Naive B cell (primary cell): ENCODE data around the gene STAM. TPM values are rescaled to one million over a fixed set of nuclear protein-coding genes. Genes with fewer than 3 reads are reported as not detected.
A peak's percentile ranks its signal among the peaks of the same experiment; 100 is the strongest.

Source experiments
- ATAC-seq, 2 donors: fragments of 150-1000 bp; cut with Tn5 transposase; 2 replicates each; pipeline ENCODE4 v1.10.0; 2021; ENCODE audit warnings: low read depth in 2 of 2, mild to moderate bottlenecking in 2 of 2, moderate library complexity in 2 of 2
- DNase-seq: peaks from one replicate; pipeline ENCODE4 v3.0.0; 2022
- H3K27ac Mint-ChIP-seq, 6 donors: one replicate each; pipeline ENCODE4 v1.8.0; 2020 to 2022; ENCODE audit warnings: mild to moderate bottlenecking in 6 of 6, mixed read lengths in 6 of 6, moderate library complexity in 5 of 6, inconsistent platforms in 2 of 6
- H3K27me3 Mint-ChIP-seq, 3 donors: one replicate each; pipeline ENCODE4 v1.8.0; 2021 to 2022; ENCODE audit warnings: mixed read lengths in 3 of 3, mild to moderate bottlenecking in 1 of 3
- H3K36me3 Mint-ChIP-seq, 2 donors: one replicate each; pipeline ENCODE4 v1.8.0; 2020 to 2022; ENCODE audit warnings: mixed read lengths in 2 of 2, inconsistent platforms in 1 of 2, mild to moderate bottlenecking in 1 of 2
- H3K4me1 Mint-ChIP-seq, 3 donors: one replicate each; pipeline ENCODE4 v1.8.0; 2020 to 2022; ENCODE audit warnings: mixed read lengths in 3 of 3, inconsistent platforms in 1 of 3, mild to moderate bottlenecking in 1 of 3, moderate library complexity in 1 of 3
- H3K4me3 Mint-ChIP-seq, 8 donors: one replicate each; pipeline ENCODE4 v1.8.0; 2020 to 2022; ENCODE audit warnings: mild to moderate bottlenecking in 8 of 8, mixed read lengths in 8 of 8, moderate library complexity in 8 of 8, inconsistent platforms in 2 of 8
- H3K9me3 Mint-ChIP-seq, 7 donors: one replicate each; pipeline ENCODE4 v1.8.0; 2020 to 2022; ENCODE audit warnings: mixed read lengths in 7 of 7, mild to moderate bottlenecking in 5 of 7, inconsistent platforms in 2 of 7, moderate library complexity in 1 of 7
- polyA plus RNA-seq, 6 donors: library from polyadenylated mRNA; unstranded; fragments of 300-500 nt; fragmentation: Illumina TruSeq; gene quantifications; one replicate each; pipeline ENCODE4 v1.2.3, GENCODE V29; 2021; ENCODE audit warnings: low read depth in 6 of 6

Gene STAM
- polyA plus RNA-seq, 6 donors from 2014 or later = 4.4 to 12.5 (median 7.9) TPM

DNA sequence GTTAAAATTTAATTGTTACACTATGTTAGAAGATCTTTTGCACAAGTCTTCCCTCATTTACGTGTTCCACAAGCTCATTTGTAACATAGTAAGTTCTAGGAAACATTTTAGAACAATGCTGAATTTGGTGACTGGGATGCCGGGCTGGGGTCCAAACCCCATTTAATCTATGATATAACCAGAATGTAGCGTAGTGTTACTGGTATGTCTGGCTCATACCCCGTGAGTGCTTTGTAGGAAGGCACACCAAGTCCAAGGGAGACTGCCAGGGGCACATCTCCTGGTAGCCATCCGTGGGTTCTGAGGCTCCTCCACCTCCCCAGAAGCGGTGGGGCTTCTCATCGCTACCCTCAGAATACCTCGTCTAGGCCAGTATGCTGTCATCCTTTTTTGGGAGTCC, 86.7 kb downstream of the STAM start:
- Mint-ChIP-seq H3K27ac (peak overlapping the region in 1 of 6 donors; percentile 70), H3K9me3 (no peaks in the 10 kb centered on the region), H3K4me3 (no peak overlapping the region), H3K4me1 (peaks cover 0 to 6% (median 0%) of the 10 kb centered on the region in 3 donors), H3K27me3 (no peaks in the 10 kb centered on the region), H3K36me3 (no peaks in the 10 kb centered on the region)
- ATAC-seq (no peak), DNase-seq (no peak)

DNA sequence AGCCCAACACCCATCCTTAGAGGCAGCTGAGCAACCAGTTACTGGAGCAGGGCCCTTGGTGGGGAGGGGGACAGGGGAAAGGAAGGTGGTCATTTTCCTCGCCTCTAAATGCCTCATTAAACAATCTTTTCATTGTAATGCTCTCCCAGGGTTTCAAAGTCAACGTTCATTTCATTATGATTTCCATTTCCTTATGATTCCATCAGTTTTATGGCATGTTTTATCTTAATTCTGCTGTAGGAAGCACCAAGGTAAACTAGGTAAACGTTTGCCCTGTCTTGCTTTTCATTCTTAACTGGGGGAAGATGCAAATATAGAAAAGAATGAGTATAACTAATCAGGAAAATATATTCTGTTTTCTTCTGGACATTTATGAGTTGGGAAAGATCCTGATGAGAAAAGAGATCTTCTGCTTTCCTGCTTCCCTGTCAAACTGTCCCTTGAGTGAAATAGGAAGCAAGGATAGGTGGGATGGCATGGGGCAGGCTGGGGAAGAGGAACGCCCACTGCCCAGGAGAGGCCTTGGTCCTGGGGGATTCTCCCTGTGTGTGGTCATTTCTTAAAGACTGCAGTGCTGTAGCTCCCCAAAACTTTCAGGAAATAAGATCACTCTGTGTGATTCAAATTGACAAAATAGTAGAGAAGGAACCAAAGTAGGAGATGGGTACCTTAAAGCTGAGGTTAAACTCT, 87.5 kb downstream of the STAM start:
- Mint-ChIP-seq H3K4me1 (peaks cover 0 to 6% (median 0%) of the 10 kb centered on the region in 3 donors), H3K36me3 (no peaks in the 10 kb centered on the region), H3K27ac (no peak overlapping the region), H3K4me3 (no peak overlapping the region), H3K27me3 (no peaks in the 10 kb centered on the region), H3K9me3 (no peaks in the 10 kb centered on the region)
- ATAC-seq = no peak
- no peak for DNase-seq

GRCh38 chr10:17733620-17734019, 89.7 kb downstream of the STAM start:
- H3K27me3 Mint-ChIP-seq = no peaks in the 10 kb centered on the region
- peak overlapping the region in 1 of 6 donors; percentile 49 for H3K27ac Mint-ChIP-seq
- no peaks in the 10 kb centered on the region for H3K36me3 Mint-ChIP-seq
- DNase-seq = no peak
- H3K4me1 Mint-ChIP-seq = peaks cover 2 to 6% (median 4%) of the 10 kb centered on the region in 3 donors
- no peak for ATAC-seq
- no peak overlapping the region for H3K4me3 Mint-ChIP-seq
- H3K9me3 Mint-ChIP-seq = no peaks in the 10 kb centered on the region

DNA sequence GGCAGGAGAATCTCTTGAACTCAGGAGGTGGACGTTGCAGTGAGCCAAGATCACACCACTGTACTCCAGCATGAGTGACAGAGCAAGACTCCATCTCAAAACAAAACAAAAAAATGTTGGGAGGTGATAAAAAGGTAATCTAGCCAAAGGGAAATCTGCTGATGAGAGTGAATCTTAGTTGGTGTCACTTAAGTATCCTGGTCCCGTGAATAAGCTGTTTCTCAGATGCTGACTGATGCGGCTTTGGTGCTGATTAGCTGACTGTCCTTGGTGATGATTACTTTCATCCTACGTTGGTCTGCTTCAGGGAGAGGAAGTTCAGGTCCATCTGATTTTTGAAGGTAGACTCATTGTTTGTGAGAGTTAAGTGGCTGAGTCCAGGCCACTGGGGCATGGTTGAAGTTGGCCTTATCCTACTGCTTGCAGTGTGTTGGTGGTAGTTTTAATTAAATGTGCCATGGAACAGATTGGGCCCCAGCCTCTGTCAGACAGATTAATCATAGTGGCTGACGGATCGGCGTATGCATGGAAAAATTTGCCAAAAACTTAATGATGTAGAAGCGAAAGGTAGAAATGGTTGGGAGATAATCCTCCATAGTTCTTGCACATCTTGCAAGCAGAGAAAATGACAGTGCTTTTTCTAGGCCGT, 90.6 kb downstream of the STAM start:
- H3K4me3 Mint-ChIP-seq = no peak overlapping the region
- H3K27me3 Mint-ChIP-seq = no peaks in the 10 kb centered on the region
- no peak for DNase-seq
- H3K4me1 Mint-ChIP-seq = peaks cover 2 to 6% (median 4%) of the 10 kb centered on the region in 3 donors
- H3K27ac Mint-ChIP-seq = no peak overlapping the region
- no peaks in the 10 kb centered on the region for H3K36me3 Mint-ChIP-seq
- no peaks in the 10 kb centered on the region for H3K9me3 Mint-ChIP-seq
- ATAC-seq = no peak

- H3K36me3 Mint-ChIP-seq = no peaks in the 10 kb centered on the region
- no peak overlapping the region for H3K27ac Mint-ChIP-seq
- no peak for DNase-seq
- H3K9me3 Mint-ChIP-seq = no peaks in the 10 kb centered on the region
- H3K27me3 Mint-ChIP-seq = no peaks in the 10 kb centered on the region
- H3K4me3 Mint-ChIP-seq = no peak overlapping the region
- H3K4me1 Mint-ChIP-seq = peaks cover 2 to 6% (median 4%) of the 10 kb centered on the region in 3 donors
- no peak for ATAC-seq
Measured at GRCh38 chr10:17735166-17735941, 91.4 kb downstream of the STAM start.

- no peaks in the 10 kb centered on the region for H3K27me3 Mint-ChIP-seq
- H3K9me3 Mint-ChIP-seq = no peaks in the 10 kb centered on the region
- H3K4me1 Mint-ChIP-seq = peaks cover 2 to 6% (median 4%) of the 10 kb centered on the region in 3 donors
- no peak for ATAC-seq
- no peak overlapping the region for H3K4me3 Mint-ChIP-seq
- no peaks in the 10 kb centered on the region for H3K36me3 Mint-ChIP-seq
- H3K27ac Mint-ChIP-seq = no peak overlapping the region
- DNase-seq = no peak
Measured at GRCh38 chr10:17736223-17736622, 92.3 kb downstream of the STAM start.

DNA sequence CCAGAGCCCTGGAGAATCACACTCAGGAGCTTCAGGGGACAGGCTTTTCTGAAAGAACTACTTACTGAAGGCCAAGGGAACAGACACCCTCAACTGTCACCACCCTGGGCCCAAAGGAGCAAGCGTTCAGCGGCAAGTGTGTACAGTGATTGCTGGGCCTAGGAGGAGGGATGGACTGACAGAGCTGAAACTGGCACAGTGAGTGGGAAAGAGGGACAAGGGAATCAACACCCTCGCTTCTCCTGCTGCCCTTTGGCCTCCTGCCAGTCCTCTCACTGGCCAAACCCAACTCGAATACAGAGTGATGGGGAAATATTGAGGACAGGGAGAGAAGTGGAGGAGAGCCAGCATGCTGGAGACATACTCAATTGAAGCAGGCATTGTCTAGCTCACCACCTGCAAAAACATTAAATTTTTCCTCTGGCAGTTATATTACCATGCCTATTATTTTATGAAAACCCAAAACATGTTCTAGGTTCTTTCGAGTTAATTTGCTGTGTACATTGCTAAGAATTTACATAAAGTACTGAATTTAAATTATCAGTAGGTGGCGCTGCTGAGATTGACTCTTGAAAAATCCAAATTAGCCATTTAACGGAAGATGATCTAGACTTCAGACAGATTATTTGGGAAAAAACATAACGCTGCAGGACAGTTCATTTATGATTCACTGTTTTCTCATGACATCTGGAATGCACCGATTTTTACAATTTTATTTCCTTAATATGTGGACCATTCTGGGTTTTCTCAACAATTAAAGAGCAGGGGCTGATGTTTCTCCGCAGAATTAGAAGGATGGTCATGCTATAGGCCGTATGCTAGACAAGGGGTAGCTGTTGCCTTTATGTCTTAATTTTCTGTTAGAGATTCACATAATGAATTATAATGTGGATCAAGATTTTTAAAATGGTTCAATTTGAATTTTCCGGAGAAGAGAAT, 93.3 kb downstream of the STAM start:
- Mint-ChIP-seq H3K9me3 (no peaks in the 10 kb centered on the region), H3K4me3 (no peak overlapping the region), H3K36me3 (no peaks in the 10 kb centered on the region), H3K27ac (no peak overlapping the region), H3K4me1 (peaks cover 2 to 6% (median 4%) of the 10 kb centered on the region in 3 donors), H3K27me3 (no peaks in the 10 kb centered on the region)
- DNase-seq (peak; percentile 11), ATAC-seq (no peak)

DNA sequence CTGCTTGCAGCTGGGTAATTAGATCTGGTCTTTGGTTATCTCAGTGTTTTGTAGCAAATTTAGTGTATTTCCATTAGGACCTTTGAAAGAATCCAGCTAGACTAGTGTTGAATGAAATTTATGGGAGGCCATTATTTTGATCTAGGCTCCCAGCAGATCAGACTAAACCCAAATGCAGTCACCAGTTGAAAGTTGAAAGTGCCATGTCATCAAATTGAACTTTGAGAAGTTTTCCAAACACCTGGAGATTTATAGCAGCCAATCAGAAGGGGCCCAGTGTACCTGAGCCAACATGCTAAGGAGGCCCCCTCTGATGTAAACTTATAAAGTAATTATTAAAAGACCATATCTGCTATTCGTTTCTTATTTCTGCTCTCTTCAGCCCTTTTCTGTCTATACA, 96.7 kb downstream of the STAM start:
- Mint-ChIP-seq H3K36me3 (no peaks in the 10 kb centered on the region), H3K27ac (no peak overlapping the region), H3K27me3 (no peaks in the 10 kb centered on the region), H3K4me1 (peaks cover 0 to 8% (median 4%) of the 10 kb centered on the region in 3 donors), H3K9me3 (no peaks in the 10 kb centered on the region), H3K4me3 (no peak overlapping the region)
- DNase-seq (no peak), ATAC-seq (no peak)

DNA sequence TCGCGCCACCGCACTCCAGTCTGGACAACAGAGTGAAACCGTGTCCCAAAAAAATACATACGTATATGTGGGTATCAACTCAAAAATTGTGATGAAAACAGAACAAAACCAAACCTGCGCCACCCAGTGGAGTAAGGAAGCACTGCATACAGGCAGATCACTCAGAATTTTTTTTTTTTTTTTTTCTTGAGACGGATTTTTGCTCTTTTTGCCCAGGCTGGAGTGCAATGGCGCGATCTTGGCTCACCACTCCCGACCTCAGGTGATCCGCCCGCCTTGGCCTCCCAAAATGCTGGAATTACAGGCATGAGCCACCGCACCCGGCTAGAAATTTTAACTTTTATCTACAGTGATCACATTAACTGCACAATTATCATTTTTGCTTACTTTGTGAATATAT, 99.0 kb downstream of the STAM start:
- Mint-ChIP-seq H3K27ac (peak overlapping the region in 1 of 6 donors; percentile 20), H3K4me3 (no peak overlapping the region), H3K27me3 (no peaks in the 10 kb centered on the region), H3K4me1 (peaks cover 0 to 6% (median 0%) of the 10 kb centered on the region in 3 donors), H3K9me3 (no peaks in the 10 kb centered on the region), H3K36me3 (no peaks in the 10 kb centered on the region)
- ATAC-seq = no peak
- DNase-seq = peak; percentile 45

DNA sequence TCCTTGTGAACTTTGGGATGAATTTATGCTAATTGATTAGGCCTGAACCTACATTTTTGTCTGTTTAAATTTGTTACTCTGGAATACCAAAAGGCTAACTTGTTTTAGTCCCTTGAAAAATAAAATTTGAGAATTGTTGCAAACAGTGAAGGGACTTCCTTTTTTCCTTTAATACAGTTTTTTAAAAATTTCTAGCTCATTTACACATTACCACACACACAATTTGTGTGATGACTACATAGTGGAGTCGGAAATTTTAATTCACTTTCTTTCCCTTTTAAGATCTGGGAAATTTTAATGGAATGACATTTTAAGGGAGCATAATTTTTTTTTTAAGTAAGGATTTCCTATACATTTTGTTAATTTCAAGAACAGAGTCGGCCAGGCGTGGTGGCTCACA, 99.5 kb downstream of the STAM start:
- Mint-ChIP-seq H3K9me3 (no peaks in the 10 kb centered on the region), H3K36me3 (no peaks in the 10 kb centered on the region), H3K4me3 (no peak overlapping the region), H3K27me3 (no peaks in the 10 kb centered on the region), H3K4me1 (peaks cover 0 to 6% (median 0%) of the 10 kb centered on the region in 3 donors), H3K27ac (peak overlapping the region in 1 of 6 donors; percentile 20)
- ATAC-seq = no peak
- no peak for DNase-seq

DNA sequence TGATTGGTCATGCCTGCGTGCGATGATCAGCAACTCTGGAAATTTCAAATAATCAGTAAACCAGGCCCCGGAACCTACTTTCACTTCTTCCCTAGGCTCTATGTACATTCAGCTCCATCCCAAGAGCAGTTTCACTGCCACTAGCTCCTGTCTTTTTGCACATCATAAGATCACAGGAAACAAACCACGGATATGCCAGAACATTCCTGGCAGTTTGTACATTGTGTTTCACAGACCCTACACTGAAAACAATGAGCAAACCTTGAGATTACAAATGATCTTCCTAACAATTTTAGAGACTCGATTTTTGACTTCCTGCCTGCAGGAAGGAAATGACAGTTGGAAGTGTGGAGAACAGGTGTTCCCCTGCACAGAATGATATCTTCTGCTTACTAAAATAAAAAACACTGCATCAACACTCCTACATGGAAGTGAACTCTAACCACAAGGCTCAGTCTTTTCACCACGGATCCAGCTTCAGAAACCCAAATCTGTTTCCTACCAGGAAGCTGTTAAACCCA, 100.5 kb downstream of the STAM start:
- Mint-ChIP-seq H3K27me3 (no peaks in the 10 kb centered on the region), H3K4me1 (peaks cover 0 to 6% (median 0%) of the 10 kb centered on the region in 3 donors), H3K9me3 (no peaks in the 10 kb centered on the region), H3K36me3 (no peaks in the 10 kb centered on the region), H3K4me3 (no peak overlapping the region), H3K27ac (peak overlapping the region in 1 of 6 donors; percentile 37)
- no peak for DNase-seq
- ATAC-seq = no peak

DNA sequence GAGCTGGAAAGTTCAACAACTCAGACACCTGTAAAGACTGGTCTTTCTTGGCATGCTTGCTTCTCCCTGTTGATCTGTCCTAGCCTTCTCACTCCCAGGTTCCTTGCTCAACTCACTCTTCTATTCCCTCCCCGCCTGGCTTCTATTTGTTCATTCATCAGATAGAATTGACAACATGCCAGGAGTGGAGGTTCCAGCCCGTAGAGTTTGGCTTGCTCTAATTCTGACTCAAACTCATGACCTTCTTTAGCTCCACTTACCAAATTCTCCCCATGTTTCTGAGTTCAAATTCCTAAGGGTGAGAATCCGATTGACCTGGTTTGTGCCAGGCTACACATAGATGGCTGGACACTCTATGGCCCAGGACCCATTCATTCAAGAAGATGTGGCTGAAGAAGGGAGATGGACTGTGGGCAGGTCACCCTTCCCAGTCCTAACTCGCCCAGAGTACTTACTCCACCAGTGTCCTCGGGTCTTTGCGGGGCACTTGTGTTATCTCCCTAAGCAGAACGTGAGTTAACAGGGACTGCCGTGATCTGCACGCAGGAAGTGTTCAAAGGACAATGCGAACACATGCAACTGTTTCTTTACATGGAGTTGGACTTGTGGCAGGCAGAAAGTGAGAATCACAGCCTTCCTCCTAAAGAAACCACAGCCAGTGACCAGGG, 104.1 kb downstream of the STAM start:
- no peak for ATAC-seq
- no peak for DNase-seq
- no peaks in the 10 kb centered on the region for H3K27me3 Mint-ChIP-seq
- no peak overlapping the region for H3K4me3 Mint-ChIP-seq
- peaks cover 0 to 5% (median 0%) of the 10 kb centered on the region in 3 donors for H3K4me1 Mint-ChIP-seq
- H3K36me3 Mint-ChIP-seq = no peaks in the 10 kb centered on the region
- H3K9me3 Mint-ChIP-seq = no peaks in the 10 kb centered on the region
- no peak overlapping the region for H3K27ac Mint-ChIP-seq
